Loucy (cell line): ENCODE results near the gene SYT6.

Experiments
- CTCF ChIP-seq: fragments of 200-600 bp; sonication (generic); conservative IDR thresholded peaks from 2 replicates; pipeline ENCODE4 v1.5.1; 2014; ENCODE audit warnings: mild to moderate bottlenecking, antibody characterized with exemption, low read length
- EZH2phosphoT487 ChIP-seq: fragments of 200-600 bp; IDR thresholded peaks from 2 replicates; pipeline ENCODE4 v1.6.1; 2018; ENCODE audit warnings: antibody characterized with exemption, mild to moderate bottlenecking, moderate library complexity, borderline replicate concordance

GRCh38 chr1:114116086-114116485 is 37.6 kb downstream of the SYT6 start:
- no peak for TF ChIP-seq CTCF
- TF ChIP-seq EZH2phosphoT487 = no peak
